ENCODE measurements around the gene BCAR3.

Gene BCAR3

GRCh38 chr1:93631626-93632365 lies 49.8 kb downstream of the BCAR3 start:
- in situ Hi-C loops (cut with HindIII; ENCODE audit: low pct_unique_long_range_greater_than_20kb, low sequenced_read_pairs), result no loop called here
- no peak for TF ChIP-seq JUND (IDR thresholded peaks at IDR 0.05; ENCODE audit: low read depth)
- DNase-seq (ENCODE audit: low read depth in 1 of 2, low spot score in 1 of 2), result peak in 1 of 2 experiments; percentile 67

- no peak for DNase-seq (ENCODE audit: low read depth in 1 of 2, low spot score in 1 of 2)
- TF ChIP-seq JUND (IDR thresholded peaks at IDR 0.05; ENCODE audit: low read depth), result no peak
- in situ Hi-C loops (cut with HindIII; ENCODE audit: low pct_unique_long_range_greater_than_20kb, low sequenced_read_pairs), result no loop called here
These were observed 51.5 kb downstream of the BCAR3 start for GRCh38 chr1:93630168-93630567.

- no peak for TF ChIP-seq JUND (IDR thresholded peaks at IDR 0.05; ENCODE audit: low read depth)
- in situ Hi-C loops (cut with HindIII; ENCODE audit: low pct_unique_long_range_greater_than_20kb, low sequenced_read_pairs), result no loop called here
- peak in 1 of 2 experiments; percentile 78 for DNase-seq (ENCODE audit: low read depth in 1 of 2, low spot score in 1 of 2)
These were observed 52.3 kb downstream of the BCAR3 start for GRCh38 chr1:93629101-93630059.

- in situ Hi-C loops (cut with HindIII; ENCODE audit: low pct_unique_long_range_greater_than_20kb, low sequenced_read_pairs), result no loop called here
- no peak for DNase-seq (ENCODE audit: low read depth in 1 of 2, low spot score in 1 of 2)
- TF ChIP-seq JUND (IDR thresholded peaks at IDR 0.05; ENCODE audit: low read depth), result no peak
These were observed 53.0 kb downstream of the BCAR3 start for GRCh38 chr1:93628681-93629080.

- no peak for DNase-seq (ENCODE audit: low read depth in 1 of 2, low spot score in 1 of 2)
- in situ Hi-C loops (cut with HindIII; ENCODE audit: low pct_unique_long_range_greater_than_20kb, low sequenced_read_pairs), result no loop called here
- TF ChIP-seq JUND (IDR thresholded peaks at IDR 0.05; ENCODE audit: low read depth), result no peak
These were observed 55.9 kb downstream of the BCAR3 start for GRCh38 chr1:93625582-93626327.

GRCh38 chr1:93623875-93624274 lies 57.8 kb downstream of the BCAR3 start:
- no peak for DNase-seq (ENCODE audit: low read depth in 1 of 2, low spot score in 1 of 2)
- in situ Hi-C loops (cut with HindIII; ENCODE audit: low pct_unique_long_range_greater_than_20kb, low sequenced_read_pairs), result no loop called here
- no peak for TF ChIP-seq JUND (IDR thresholded peaks at IDR 0.05; ENCODE audit: low read depth)

- DNase-seq (ENCODE audit: low read depth in 1 of 2, low spot score in 1 of 2), result no peak
- TF ChIP-seq JUND (IDR thresholded peaks at IDR 0.05; ENCODE audit: low read depth), result no peak
- in situ Hi-C loops (cut with HindIII; ENCODE audit: low pct_unique_long_range_greater_than_20kb, low sequenced_read_pairs), result no loop called here
These were observed 58.2 kb downstream of the BCAR3 start for GRCh38 chr1:93623436-93623835.

- no peak for DNase-seq (ENCODE audit: low read depth in 1 of 2, low spot score in 1 of 2)
- in situ Hi-C loops (cut with HindIII; ENCODE audit: low pct_unique_long_range_greater_than_20kb, low sequenced_read_pairs), result no loop called here
- TF ChIP-seq JUND (IDR thresholded peaks at IDR 0.05; ENCODE audit: low read depth), result no peak
These were observed 60.4 kb downstream of the BCAR3 start for GRCh38 chr1:93621246-93621645.

GRCh38 chr1:93620841-93621210 lies 60.8 kb downstream of the BCAR3 start:
- in situ Hi-C loops (cut with HindIII; ENCODE audit: low pct_unique_long_range_greater_than_20kb, low sequenced_read_pairs), result no loop called here
- TF ChIP-seq JUND (IDR thresholded peaks at IDR 0.05; ENCODE audit: low read depth), result no peak
- DNase-seq (ENCODE audit: low read depth in 1 of 2, low spot score in 1 of 2), result peak in 1 of 2 experiments; percentile 76

- in situ Hi-C loops (cut with HindIII; ENCODE audit: low pct_unique_long_range_greater_than_20kb, low sequenced_read_pairs), result no loop called here
- DNase-seq (ENCODE audit: low read depth in 1 of 2, low spot score in 1 of 2), result no peak
These were observed 61.3 kb downstream of the BCAR3 start for GRCh38 chr1:93620172-93620840.

GRCh38 chr1:93619507-93620171 lies 62.0 kb downstream of the BCAR3 start:
- in situ Hi-C loops (cut with HindIII; ENCODE audit: low pct_unique_long_range_greater_than_20kb, low sequenced_read_pairs), result no loop called here
- no peak for TF ChIP-seq JUND (IDR thresholded peaks at IDR 0.05; ENCODE audit: low read depth)
- DNase-seq (ENCODE audit: low read depth in 1 of 2, low spot score in 1 of 2), result no peak

More at GRCh38 chr1:93620172-93620840, 61.3 kb downstream of the BCAR3 start:
- no peak for TF ChIP-seq JUND (IDR thresholded peaks at IDR 0.05; ENCODE audit: low read depth)

Measured in T47D (cell line).